ENCODE data around the gene PIKFYVE.
"Not testable (repeated sequence)": the region's sequence is repeated elsewhere in the genome, so short reads cannot be mapped to it uniquely, and the experiment has no call there.

The PIKFYVE gene

GRCh38 chr2:208265801-208266552 is at the start of gene PIKFYVE:
PIKFYVE (plus strand) TSS chr2:208266255; CDS start chr2:208271520, 5,265 bp downstream.
- peak; percentile 98 to 99 for DNase-seq

DNA sequence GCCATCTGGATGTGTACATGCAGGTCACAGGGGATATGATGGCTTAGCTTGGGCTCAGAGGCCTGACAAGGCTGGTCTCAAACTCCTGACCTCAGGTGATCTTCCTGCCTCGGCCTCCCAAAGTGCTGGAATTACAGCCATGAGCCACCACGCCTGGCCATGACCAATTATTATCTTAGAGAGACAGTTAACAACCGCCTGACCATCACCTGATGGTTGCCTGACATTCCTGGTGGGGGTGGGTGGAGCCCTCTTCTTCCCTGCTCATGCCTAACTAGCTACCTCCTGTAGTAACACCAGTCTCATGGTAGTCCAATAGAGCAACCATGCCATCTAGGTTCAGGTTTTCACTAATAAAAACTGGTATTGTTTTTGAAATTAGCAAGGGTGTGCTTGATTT is 44.2 kb upstream of the PIKFYVE start:
- not testable (repeated sequence) for DNase-seq

- DNase-seq, result no peak
These were observed 43.7 kb upstream of the PIKFYVE start for GRCh38 chr2:208222351-208222750.

DNA sequence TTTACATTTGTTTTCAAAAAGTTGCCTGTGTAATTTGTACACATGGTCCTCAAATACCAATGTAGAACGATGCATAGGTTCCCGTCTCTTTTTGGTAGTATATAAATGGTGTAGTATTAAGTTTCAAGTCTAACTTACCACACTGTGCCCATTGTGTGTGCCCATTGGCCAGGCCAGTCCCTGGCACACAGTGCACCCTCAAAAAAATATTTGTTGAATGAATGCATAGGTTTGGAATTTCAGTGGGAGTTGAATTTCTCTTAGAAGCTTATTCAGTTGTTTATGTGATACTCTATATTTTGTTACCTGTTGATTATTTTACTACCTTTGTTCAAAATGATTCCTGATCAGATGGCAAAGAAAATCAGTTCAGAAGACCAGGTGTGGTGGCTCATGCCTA is 41.3 kb upstream of the PIKFYVE start:
- no peak for DNase-seq

DNA sequence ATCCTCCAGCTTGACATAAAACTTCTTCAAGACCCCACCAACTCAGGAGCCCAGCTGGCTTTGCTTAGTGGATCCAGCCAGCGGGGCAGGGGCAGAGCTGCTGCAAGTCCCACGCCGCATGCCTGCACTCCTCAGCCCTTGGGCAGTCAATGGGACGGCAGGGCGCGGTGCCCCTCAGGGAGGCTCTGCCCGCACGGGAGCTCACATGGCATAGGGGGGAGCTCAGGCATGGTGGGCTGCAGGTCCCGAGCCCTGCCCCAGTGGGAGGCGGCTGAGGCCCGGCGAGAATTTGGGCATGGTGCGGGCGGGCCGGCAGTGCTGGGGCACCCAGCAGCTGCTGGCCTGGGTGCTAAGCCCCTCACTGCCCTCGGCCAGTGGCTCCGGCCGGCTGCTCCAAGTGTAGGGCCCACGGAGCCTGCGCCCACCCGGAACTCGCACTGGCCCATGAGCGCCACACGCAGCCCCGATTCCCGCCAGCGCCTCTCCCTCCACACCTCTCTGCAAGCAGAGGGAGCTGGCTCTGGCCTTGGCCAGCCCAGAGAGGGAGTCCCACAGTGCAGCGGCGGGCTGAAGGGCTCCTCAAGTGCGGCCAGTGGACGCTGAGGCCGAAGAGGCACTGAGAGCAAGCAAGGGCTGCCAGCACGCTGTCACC is 38.3 kb upstream of the PIKFYVE start:
- no peak for DNase-seq

- DNase-seq, result no peak
These were observed 37.6 kb upstream of the PIKFYVE start for GRCh38 chr2:208228476-208228875.

- DNase-seq, result no peak
These were observed 31.3 kb upstream of the PIKFYVE start for GRCh38 chr2:208234786-208235185.

DNA sequence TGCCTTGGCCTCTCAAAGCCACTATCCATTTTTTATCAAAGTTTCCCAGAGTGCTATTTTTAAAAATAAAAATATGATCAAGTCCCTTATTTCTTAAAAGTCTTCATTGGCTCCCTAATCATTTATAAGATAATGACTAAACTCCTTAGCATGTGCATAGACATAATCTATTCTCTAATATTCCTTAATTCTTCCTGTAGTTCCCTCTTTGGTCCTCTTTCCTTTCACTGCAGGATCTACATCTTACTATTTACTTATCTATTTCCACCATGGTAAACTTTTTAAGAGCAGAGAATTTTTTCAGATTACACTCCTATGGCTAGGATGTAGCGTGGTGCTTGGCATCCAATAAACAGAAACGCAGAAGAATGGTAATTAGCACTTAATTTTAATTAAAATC is 30.2 kb upstream of the PIKFYVE start:
- DNase-seq, result no peak

- no peak for DNase-seq
These were observed 26.1 kb upstream of the PIKFYVE start for GRCh38 chr2:208239770-208240493.

DNA sequence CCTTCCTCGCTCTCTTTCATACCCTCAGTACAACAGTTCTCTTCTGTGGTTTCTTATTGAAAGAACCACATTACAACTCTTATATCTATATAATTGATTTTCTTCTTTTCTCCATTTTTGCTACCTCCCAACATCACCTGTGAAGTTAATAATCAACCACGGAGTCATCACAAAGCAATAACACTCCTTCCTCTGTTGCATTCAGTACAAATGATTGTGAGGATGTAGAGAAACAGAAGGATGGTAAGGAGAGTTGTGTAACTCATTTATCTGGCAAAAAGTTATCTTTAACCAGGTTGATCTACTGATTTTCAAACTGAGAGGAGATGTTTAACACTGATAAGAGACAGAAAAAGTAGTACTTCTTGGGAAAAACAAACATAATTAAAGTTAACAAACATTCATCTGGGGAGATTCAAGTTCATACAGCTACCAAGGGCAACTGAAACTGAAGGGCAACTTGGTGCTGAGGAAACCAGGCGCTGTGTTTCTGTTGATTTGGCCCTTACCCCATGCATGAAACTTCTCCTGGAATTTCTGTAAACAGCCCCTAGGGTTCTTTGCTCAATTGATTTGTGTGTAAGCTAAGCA is 25.3 kb upstream of the PIKFYVE start:
- no peak for DNase-seq

DNA sequence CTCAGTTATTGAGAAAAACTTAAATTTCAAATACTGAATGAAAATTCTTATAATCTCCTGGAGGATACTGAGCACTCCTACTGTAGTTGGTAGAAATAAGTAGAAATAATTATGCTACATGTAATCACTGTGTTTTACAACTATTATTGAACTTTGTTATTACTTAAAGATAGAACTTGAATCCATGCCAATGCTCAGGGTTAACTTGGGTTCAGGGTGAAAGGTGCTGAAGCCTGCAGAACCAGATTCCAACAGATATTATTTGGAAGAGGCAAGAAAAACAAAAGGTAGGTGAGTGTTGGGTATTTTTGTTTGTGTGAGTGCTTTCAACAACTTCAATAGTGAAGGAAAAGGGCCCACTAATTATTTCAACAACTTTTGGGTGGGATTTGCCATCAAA is 21.6 kb upstream of the PIKFYVE start:
- DNase-seq, result no peak

DNA sequence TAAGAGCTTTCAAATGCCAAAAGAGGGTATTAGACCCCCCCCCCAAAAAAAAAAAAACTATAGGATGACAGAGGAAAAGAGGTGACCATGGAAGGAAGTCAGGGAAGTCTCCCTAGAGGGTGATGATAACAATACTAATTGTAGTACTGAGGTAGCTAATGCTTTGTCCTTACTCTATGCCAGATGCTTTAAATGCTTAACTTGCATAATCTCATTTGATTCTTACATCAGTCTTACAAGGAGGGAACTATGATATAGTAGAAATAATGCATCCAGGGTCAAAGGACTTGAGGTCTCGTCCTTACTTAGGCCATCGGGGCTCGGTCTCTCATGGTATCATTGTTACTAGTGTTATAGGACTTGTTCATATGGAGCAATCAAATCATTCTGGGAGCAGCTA is 20.3 kb upstream of the PIKFYVE start:
- DNase-seq, result no peak

DNA sequence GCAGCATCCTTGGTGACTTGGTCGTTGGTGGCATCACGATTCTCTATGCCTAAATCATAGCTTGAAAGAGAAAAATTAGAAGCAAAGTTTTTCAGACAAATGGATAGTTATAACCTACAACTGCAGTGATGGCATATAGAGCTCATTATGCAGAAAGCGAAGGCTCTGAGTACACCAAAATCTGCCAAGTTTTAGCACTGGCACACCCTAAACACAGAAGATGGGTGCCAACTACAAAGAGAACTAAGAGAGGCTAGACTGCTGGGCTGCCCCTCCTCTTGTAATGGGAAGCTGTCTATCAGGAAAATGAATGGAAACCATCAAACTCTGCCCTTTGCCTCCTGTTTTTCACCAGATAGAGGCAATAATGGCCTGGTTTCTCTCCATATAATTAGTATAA is 17.5 kb upstream of the PIKFYVE start:
- DNase-seq, result no peak

DNA sequence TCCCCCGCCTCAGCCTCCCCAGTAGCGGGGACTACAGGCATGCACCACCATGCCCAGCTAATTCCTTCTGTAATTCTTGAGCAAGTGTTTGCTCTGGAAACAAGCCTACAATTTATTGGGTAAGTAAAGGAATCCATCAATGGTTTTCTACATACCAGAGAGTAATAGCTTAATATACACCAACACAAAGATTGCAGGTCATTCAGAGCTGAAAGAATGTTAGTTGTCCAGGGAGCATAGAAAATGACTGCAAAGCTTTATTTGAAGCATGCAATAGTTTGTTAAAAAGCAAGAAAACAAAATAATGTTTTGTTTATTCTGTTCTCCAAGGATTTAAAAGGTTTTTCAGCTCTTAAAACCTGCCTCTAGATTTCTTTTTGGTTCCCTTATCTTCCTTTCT is 16.8 kb upstream of the PIKFYVE start:
- no peak for DNase-seq

DNA sequence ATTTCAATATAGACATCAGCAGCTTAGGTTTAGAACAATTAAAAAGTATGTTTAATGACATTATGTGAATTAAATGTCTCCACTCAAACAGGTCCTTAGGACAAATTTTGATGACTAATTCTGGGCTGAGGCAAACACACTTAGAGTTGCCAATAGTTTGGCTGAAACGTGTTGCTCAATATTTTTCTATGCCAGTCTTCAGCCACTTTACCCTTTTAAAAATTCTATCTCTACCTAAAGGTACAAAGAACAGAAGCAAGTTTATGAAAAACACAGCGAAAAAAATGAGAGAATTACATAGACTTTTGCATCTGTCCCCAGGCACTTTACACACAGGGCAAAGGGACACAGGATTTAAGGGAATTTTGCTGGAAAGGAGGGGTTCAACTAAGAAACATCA is 15.7 kb upstream of the PIKFYVE start:
- DNase-seq, result no peak

DNA sequence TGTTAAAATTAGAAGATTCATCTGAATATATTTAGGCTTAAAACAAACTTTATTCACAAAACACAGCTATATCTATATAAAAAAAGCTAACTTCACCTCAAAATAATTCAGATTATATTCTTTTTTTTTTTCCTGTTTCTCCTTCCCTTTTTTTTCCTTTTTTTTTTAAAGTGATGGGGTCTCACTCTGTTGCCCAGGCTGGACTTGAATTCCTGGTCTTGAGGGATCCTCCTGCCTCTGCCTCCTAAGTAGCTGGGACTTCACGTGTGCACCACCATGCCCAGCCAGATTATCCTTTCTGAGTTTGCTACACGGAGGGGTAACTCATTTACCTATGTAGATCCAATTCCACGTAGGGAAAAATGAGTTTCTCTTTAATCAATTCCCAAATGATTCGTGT is 15.0 kb upstream of the PIKFYVE start:
- no peak for DNase-seq

DNA sequence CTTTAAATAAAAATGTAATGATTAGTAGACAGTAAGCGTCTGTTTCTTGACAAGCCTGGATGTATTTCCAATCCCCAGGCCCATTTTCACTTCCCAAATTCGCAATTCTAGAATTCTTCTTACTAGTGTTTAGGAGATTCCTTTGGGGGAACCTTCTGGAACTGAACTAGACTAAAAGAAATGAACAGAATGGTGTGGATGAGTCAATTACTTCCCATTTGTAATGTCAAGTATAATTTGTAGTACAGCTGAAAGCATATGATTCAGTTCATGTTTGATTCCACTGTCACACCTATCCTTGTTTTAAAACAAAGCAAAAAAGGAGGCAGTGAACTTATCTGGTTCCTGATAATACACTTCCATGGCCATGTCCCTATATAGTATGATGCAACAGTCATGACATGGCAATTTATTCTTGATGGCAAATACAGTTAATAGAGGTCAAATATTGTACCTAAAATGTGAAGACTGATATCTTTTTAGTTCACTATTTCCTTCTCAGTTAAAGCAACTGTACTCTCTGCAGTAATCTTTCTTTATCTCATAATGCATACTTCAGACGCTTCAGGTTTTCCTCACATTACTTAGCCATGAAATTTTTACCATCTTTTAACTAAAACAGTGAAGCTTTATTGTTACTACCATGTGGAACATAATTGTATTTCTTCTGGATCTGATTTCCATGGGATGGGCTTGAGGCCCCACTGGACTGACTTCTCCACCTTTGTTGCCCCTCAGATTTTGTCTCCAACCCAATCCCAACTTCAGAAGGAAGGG is 13.2 kb upstream of the PIKFYVE start:
- DNase-seq, result no peak

DNA sequence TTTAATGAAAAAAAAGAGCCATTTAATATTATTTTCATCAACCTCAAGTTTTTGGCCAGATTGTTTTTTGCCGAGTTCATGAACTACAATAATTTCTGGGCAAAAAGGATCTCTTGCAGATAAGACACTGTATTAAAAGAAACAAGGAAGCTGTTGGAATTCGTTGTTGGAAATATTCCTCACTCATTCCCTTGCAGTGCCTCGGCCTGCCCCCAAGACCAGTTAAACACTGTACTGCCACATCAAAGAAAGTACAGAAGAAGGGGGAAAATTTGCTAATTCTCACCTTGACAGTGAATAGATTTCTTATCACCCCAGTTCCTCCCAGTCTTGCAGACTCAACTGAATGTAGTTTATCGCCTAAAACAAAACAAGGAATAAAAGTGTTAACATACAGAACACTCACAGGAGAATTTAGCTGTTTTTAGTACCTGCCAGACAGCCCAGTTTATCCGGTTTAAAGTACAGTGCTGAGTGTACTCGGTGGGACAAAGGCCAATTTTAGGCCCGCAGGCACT is 12.4 kb upstream of the PIKFYVE start:
- DNase-seq, result no peak

DNA sequence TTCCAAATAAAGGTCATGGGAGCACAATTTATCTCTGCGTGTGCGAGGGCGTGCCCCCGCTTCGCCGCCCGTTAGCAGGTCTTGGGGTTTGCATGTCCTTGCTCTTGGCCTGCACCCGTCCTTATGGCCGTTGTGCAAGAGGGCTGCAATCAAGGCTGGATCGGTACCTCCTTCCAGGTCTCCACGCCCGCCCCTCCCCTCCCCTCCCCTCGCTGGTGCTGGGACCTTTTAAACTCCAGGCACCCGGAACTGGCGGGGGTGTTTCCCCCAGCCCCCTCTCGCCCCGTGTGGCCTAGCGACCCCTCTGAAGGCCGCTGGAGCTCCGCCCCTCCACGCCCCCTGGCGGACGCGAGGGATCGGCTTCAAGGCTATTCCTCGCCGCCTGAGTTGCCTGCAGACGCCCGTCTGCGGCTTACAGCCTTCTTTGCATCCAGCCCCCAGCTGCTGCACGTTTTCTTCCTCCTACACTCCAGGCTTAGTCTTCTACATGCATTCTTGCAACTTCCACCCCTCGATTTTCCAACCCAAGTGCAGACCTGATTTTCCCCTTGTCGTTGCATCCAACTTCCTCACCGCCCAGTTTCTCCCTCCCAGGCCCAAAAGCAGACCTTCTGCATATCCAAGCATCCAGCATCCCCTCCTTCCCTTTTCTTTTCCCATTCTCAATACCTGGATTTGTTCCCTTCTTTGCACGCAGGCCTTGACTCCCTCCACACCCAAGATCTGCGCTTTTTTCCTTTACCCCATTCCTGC is 11.8 kb upstream of the PIKFYVE start:
- peak; percentile 67 to 79 for DNase-seq

DNA sequence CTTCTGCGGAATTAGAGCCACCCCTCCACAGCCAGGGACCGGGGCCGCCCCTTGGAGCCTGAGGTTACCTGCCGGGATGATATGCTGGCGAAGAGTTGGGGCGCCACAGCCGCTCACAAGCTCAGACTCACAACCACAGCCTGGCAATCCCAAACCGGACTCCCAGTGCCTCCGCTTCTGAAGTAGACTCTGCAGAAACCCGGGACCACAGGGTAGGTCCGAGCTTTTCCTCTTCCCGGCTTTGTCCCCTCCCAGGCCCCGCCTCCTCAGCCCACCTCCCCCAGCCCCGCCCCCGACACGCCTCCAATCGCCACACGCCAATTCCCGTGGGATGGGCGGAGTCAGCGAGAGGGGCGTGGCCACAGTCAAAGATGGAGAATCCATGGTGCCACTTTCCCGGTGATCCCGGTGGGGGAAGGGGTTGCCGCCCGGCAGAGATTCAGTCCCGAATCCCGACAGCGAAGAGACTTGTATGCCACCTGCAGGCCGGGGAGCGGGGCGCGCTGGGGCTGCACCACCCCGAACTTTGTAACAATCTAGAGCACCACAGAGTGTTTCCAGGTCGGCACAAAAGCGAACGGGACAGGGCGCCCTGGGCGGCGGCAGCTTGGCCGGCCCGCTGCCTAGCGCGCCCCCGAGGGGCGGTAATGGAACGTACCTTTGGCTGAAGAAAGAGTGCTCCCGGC is 11.0 kb upstream of the PIKFYVE start, which contains the start of gene IDH1:
Gene IDH1 (minus strand): TSS at position 201 of the 686 bp plus-strand sequence. CDS start 3,520 bp downstream, outside the sequence.
- DNase-seq, result peak; percentile 93 to 94

- no peak for DNase-seq
These were observed 10.4 kb upstream of the PIKFYVE start for GRCh38 chr2:208255557-208256106.

Measured in SHP77 (cell line).